Globus pallidus (tissue), 1 donor: ENCODE results near the gene DCHS2.

Source experiments
- DNase-seq: peaks from one replicate; pipeline ENCODE4 v3.0.0-alpha.2; 2015; ENCODE audit warnings: low spot score

DCHS2 gene

DNA sequence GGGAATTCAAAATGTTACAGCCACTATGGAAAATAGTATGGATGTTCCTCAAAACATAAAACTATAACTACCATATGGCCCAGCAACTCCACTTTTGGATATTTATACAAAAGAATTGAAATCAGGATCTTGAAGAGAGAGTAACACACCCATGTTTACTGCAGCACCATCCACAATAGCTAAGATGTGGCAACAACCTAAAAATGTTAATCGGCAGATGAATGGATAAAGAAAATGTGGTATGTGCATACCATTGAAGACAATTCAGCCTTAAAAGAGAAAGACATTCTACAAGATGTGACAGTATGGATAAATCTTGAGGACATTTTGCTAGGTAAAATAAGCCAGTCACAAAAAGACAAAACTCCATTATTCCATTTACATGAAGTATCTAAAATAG is 171.9 kb downstream of the DCHS2 start:
- no peak for DNase-seq

GRCh38 chr4:154317201-154317999 is 174.2 kb downstream of the DCHS2 start:
- DNase-seq = no peak

DNA sequence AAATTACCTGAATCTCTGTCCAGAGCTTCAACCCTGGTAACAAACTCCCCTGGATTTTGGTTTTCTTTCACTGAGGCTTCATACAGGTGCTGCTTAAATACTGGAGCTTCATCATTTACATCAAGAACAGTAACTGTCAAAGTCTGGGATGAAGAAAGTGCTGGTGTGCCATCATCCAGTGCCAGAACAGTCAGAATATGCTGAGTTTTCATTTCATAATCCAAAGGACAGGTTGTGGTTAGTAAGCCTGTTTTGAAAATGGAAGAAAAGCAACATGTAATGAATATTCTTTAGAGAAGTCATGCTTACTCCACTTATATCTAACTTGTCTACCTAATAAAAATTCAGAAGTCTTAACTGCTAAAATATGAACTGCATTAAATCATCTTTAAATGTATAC is 175.9 kb downstream of the DCHS2 start:
- no peak for DNase-seq

DNA sequence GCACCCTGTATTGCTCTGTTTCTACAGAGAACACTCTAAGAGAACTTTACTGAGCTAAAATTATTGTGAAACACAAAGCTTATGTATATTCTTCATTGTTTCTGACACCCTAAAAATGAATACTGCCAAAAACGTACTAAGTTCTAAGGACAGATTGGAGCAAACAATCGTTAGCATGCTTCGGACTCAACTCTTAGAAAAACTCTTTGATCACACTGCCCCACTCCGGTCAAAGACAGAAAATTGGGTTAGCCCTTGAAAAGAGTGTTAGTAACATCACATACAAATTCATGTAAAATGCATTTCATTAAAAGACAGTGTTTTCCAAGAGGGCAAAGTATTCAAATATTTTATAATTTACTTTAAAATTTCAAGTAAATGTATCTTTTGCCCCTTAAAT is 177.4 kb downstream of the DCHS2 start:
- DNase-seq = peak; percentile 16

DNA sequence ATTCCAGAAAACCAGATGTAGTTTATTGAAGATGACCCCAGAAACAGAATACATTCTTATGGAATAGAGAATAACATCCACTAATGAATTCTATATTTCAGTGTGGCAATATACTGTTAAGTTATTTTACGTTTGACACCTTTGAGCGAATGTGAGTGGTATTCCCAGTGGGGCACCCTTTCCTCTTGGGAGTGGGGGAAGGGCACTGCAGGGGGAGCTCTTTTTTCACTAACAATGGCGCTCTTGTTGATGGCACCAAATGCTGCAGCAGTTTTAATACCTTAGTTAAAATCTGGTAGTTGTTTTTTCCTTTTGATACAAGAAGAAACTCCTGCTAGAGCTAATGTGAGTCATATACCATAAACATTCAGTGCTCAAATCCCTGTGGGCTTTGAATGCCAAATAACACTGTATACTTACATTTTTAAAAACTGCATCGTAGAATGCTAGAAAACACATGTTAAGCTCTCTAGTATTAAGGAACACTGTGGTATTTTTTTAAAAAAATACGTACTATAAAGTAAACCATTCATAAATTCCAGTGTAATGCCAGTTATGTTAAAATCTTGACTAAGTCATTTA is 178.5 kb downstream of the DCHS2 start:
- no peak for DNase-seq

DNA sequence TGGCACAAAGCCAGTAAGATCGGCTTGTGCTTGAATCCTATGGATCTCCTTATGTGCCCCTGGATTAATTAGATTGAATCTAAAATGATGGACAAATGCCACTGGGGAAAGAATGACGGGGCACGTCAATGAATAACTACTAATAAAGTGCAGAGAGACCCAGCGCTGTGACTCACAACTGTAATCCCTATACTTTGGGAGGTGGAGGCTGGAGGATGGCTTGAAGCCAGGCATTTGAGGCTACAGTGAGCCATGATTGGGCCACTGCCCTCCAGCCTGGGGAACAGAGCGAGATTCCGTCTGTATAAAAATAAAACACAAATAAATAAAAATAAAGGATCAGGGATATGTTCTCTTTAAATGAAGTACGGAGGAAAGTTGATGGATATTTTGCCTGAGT is 179.4 kb downstream of the DCHS2 start:
- DNase-seq = no peak

GRCh38 chr4:154310578-154310977 is 181.0 kb downstream of the DCHS2 start:
- no peak for DNase-seq

DNA sequence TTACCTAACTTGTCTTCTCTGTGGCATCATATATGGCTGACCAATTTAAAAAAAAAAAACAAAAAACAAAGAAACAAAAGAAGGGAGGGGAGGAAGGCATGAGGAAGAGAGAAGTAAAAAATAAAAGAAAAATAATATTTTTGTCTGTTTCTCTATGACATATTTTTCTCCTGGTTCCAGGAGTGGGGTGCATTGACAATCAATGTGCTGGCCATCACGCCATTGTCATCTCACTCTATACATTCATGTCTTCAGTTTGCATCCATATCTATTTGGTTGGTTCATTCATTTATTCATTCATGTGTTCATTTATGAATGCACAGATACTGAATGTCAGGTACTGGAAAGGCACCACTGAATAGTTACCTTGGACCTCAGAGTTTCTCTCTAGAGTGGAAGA is 183.4 kb downstream of the DCHS2 start:
- no peak for DNase-seq

DNA sequence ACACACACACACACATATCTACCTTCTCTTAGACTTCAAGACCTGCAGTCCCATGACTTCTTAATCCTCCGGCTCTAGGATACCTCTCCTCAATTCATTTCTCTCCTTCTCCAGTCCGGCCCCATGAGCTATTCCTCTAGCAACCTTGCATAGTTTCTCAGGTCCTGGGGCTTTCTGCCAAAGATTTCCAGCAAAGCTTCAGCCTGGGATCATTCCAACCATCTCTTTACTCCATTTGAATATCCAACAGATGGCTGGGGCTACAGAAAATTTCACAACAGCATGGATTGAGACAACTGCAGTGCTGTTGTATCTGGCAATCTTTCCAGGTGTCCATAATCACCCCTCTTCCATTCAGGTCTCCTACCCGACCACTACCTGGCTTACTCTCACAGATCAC is 184.1 kb downstream of the DCHS2 start:
- no peak for DNase-seq

- DNase-seq = no peak
These were observed 186.0 kb downstream of the DCHS2 start for GRCh38 chr4:154305616-154306015.

GRCh38 chr4:154304679-154305078 is 186.9 kb downstream of the DCHS2 start:
- DNase-seq = no peak

- DNase-seq = no peak
These were observed 196.8 kb downstream of the DCHS2 start for GRCh38 chr4:154294652-154295350.

DNA sequence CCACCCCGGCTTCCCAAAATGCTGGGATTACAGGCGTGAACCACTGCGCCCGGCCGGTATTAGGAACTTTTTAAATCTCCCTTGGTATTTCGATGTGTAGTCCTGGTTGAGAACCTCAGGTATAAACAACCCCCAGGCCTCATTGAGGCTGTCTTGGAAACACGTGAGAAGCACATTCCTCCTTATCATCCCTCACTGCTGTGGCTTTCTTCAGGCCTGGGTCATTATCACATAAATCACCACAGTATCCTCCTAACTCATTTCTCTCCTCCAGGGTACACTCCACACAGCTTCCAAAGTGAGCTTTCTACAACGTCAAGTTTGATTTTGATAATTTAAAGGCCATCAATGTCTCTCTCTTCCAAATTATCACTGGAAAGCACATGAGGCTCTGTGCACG is 198.2 kb downstream of the DCHS2 start:
- DNase-seq = no peak

GRCh38 chr4:154292589-154292988 is 199.0 kb downstream of the DCHS2 start:
- no peak for DNase-seq

DNA sequence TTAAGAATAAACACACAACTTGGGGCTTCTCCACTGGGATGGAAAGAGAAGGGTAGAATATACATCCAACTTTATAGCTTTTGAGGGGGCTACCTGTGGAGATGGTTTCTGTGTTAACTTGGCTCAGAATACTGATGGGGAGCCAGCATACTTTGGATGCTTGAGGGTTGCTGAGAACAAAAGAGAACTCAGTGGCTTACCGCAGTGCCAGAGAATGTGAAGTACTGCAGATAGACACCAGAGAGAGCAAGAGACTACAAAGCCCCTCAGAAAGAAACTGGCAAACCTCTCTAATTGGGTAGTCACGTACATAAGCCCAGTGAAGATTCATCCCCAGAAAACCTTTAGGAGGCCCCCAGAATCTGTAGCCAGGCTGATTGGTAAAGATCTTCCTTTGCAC is 214.4 kb downstream of the DCHS2 start:
- DNase-seq = no peak

- no peak for DNase-seq
These were observed 215.1 kb downstream of the DCHS2 start for GRCh38 chr4:154276496-154276895.

- no peak for DNase-seq
These were observed 236.6 kb downstream of the DCHS2 start for GRCh38 chr4:154254999-154255398.

GRCh38 chr4:154234576-154234975 is 257.0 kb downstream of the DCHS2 start:
- no peak for DNase-seq

GRCh38 chr4:154231806-154232478 is 259.7 kb downstream of the DCHS2 start:
- DNase-seq = no peak

- DNase-seq = no peak
These were observed 260.9 kb downstream of the DCHS2 start for GRCh38 chr4:154230723-154231122.

DNA sequence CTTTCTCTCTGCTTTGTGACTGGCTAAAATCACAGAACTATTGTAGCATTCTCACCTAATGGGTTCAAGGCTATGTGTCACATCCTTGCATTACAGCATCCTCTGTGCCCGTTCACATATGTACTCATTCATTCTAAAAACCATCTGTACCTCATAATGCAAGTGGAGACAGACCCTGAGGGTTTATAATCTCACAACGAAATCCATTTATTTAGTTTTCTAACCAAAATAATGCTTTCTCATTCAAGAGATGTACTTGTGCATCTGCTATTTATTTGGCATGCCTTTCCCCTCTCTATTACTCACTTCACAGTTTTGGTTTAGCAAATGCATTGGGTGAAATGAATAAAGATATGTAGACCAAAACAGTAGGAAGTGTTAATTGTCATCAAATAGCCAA is 261.5 kb downstream of the DCHS2 start:
- no peak for DNase-seq

GRCh38 chr4:154222875-154223274 is 268.7 kb downstream of the DCHS2 start:
- DNase-seq = no peak

DNA sequence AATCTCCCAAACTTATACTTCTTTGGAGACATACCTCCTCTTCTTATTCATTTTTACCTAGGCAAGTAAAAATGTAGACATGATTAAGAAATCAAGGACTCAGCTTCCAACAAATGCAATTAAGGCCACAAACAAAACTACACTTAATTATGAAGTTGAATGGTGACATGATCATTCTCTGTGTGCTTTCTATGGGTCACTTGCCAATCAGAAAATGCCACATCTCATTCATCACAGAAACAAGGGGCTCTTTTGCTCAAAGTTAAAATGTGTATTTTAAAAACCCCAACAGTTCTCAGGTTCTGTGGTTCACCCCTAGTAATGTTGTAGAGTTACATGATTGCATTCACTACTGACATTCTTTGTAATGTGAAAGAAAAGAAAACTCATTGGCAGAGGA is 273.5 kb downstream of the DCHS2 start:
- DNase-seq = no peak
